Stimulated activated naive CD4-positive, alpha-beta T cell treated with Interleukin-2 at 50 U/mL for 16 hours (primary cell): ENCODE results near the gene SDF4.

Experiments
- DNase-seq: peaks from one replicate; lab custom pipeline; 2025; lab: John Stamatoyannopoulos, UW

SDF4 gene

GRCh38 chr1:1213345-1214265, 18.2 kb downstream of the SDF4 start, which contains the start of gene TNFRSF4:
Gene TNFRSF4, minus strand, starts transcription at chr1:1214153. Its CDS starts 26 bp downstream, at chr1:1214127.
- peak; percentile 48 for DNase-seq

- DNase-seq: peak; percentile 44
Measured at GRCh38 chr1:1212780-1213344, 18.9 kb downstream of the SDF4 start.

- DNase-seq: no peak
Measured at GRCh38 chr1:1211541-1212441, 20.0 kb downstream of the SDF4 start.

- no peak for DNase-seq
Measured at GRCh38 chr1:1210726-1211540, 20.9 kb downstream of the SDF4 start.

GRCh38 chr1:1208713-1209433, 22.9 kb downstream of the SDF4 start:
- DNase-seq: peak; percentile 54

GRCh38 chr1:1207571-1207892, 24.3 kb downstream of the SDF4 start:
- no peak for DNase-seq

GRCh38 chr1:1206966-1207531, 24.8 kb downstream of the SDF4 start:
- DNase-seq: no peak

GRCh38 chr1:1206376-1206965, 25.3 kb downstream of the SDF4 start, which contains the start of gene TNFRSF18:
Gene TNFRSF18, minus strand, starts transcription at chr1:1206592. Its CDS starts 21 bp downstream, at chr1:1206571.
- peak; percentile 62 for DNase-seq

GRCh38 chr1:1205769-1206375, 25.9 kb downstream of the SDF4 start:
- no peak for DNase-seq

GRCh38 chr1:1204998-1205768, 26.6 kb downstream of the SDF4 start:
- no peak for DNase-seq

- no peak for DNase-seq
Measured at GRCh38 chr1:1204425-1204920, 27.3 kb downstream of the SDF4 start.

- DNase-seq: no peak
Measured at GRCh38 chr1:1203561-1204424, 28.0 kb downstream of the SDF4 start.

- DNase-seq: no peak
Measured at GRCh38 chr1:1202831-1203560, 28.8 kb downstream of the SDF4 start.

- DNase-seq: peak; percentile 90
Measured at GRCh38 chr1:1200876-1201810, 30.7 kb downstream of the SDF4 start.

- DNase-seq: no peak
Measured at GRCh38 chr1:1199961-1200875, 31.6 kb downstream of the SDF4 start.
